Uterus (tissue), 2 donors: ENCODE data around the gene CPEB2.

Experiments used
- CTCF ChIP-seq, 4 experiments: fragments of 200-600 bp in 2 of 4; fragments of 450-650 bp in 2 of 4; sonication (generic) in 2 of 4; IDR thresholded peaks; one replicate each; pipeline ENCODE4 v1.5.1; 2016 to 2019; ENCODE audit warnings: antibody characterized with exemption in 4 of 4, mild to moderate bottlenecking in 2 of 4, moderate library complexity in 1 of 4
- POLR2A ChIP-seq, 2 donors: fragments of 450-650 bp; IDR thresholded peaks; one replicate each; pipeline ENCODE4 v1.6.1; 2016; ENCODE audit warnings: antibody characterized with exemption in 2 of 2, mild to moderate bottlenecking in 1 of 2, moderate library complexity in 1 of 2

GRCh38 chr4:15117270-15117946 is 115.1 kb downstream of the CPEB2 start:
- no peak for TF ChIP-seq CTCF (IDR thresholded peaks at IDR 0.05)
- TF ChIP-seq POLR2A (IDR thresholded peaks at IDR 0.05) = no peak
